Adrenal gland (tissue), 12 donors: ENCODE results near the gene MOB2. TPM values are rescaled to one million over a fixed set of nuclear protein-coding genes. Genes with fewer than 3 reads are reported as not detected.

Source experiments
- DNase-seq, 7 donors: peaks; one replicate each; pipeline ENCODE4 v3.0.0-alpha.2; 2019 to 2020
- H3K27ac ChIP-seq, 5 donors: fragments of 200-600 bp; sonication (generic) in 4 of 5; 1 replicate in 3 of 5; 2 replicates in 2 of 5; pipeline versions ENCODE4 v1.5.1 to v1.8.0; 2016 to 2020; ENCODE audit warnings: mild to moderate bottlenecking in 1 of 5
- H3K27me3 ChIP-seq: fragments of 200-600 bp; 2 replicates; pipeline ENCODE4 v1.8.0; 2021
- H3K36me3 ChIP-seq, 2 donors: fragments of 200-600 bp; replicated peaks in 1 of 2; 1 replicate in 1 of 2; 2 replicates in 1 of 2; pipeline versions ENCODE4 v1.5.1 to v1.8.0; 2018 to 2022
- H3K4me1 ChIP-seq, 2 donors: fragments of 200-600 bp; replicated peaks in 1 of 2; 1 replicate in 1 of 2; 2 replicates in 1 of 2; pipeline versions ENCODE4 v1.5.1 to v1.8.0; 2018 to 2021
- H3K4me3 ChIP-seq, 4 donors: fragments of 200-600 bp; sonication (generic) in 3 of 4; one replicate each; pipeline ENCODE4 v1.5.1; 2016 to 2018
- H3K9me3 ChIP-seq, 3 donors: fragments of 200-600 bp; sonication (generic) in 1 of 3; replicated peaks in 1 of 3; 1 replicate in 2 of 3; 2 replicates in 1 of 3; pipeline versions ENCODE4 v1.5.1 to v1.8.0; 2016 to 2021
- CTCF ChIP-seq, 6 experiments: fragments of 450-650 bp in 4 of 6; fragments of 200-600 bp in 2 of 6; sonication (generic) in 1 of 6; IDR thresholded peaks; 1 replicate in 5 of 6; 2 replicates in 1 of 6; pipeline versions ENCODE4 v1.5.1 to v1.8.0; 2016 to 2021; ENCODE audit warnings: antibody characterized with exemption in 6 of 6, mild to moderate bottlenecking in 2 of 6, moderate library complexity in 1 of 6
- POLR2A ChIP-seq, 2 donors: fragments of 450-650 bp; IDR thresholded peaks; one replicate each; pipeline ENCODE4 v1.6.1; 2017; ENCODE audit warnings: antibody characterized with exemption in 2 of 2, mild to moderate bottlenecking in 2 of 2, moderate library complexity in 1 of 2
- WGBS, 4 donors: extraction: QIAGEN DNeasy Blood & Tissue Kit in 2 of 4; methylation state at CpG; one replicate each; pipeline versions ENCODE4 v1.1.5 to v1.1.7; 2013 to 2017; 5-methylcytosine and 5-hydroxymethylcytosine counted together
- intact Hi-C, 2 donors: fragments of 100-400 bp; cut with DNase I; formaldehyde crosslinking; loops; one replicate each; pipeline versions ENCODE4 v1.14.1 to v1.15.0; 2022 to 2023
- polyA plus RNA-seq, 3 donors: library from polyadenylated mRNA; stranded (reverse); fragments of 200-250 nt in 2 of 3; fragments of 350-450 nt in 1 of 3; fragmentation: Illumina TruSeq in 1 of 3; extraction: RNeasy Lipid Tissue Mini Kit (QIAGEN cat#74804) in 1 of 3; gene quantifications; one replicate each; pipeline ENCODE4 v1.2.3, GENCODE V29; 2013 to 2014
- total RNA-seq, 9 donors: library from RNA; depleted of rRNA in 4 of 9; stranded (reverse); fragments of >200 nt in 4 of 9; fragments of 120-200 nt in 1 of 9; fragmentation: NEBNext Ultra II Directional in 1 of 9; extraction: Animal tissue kit (Norgen Biotek cat#: 25700) in 1 of 9; gene quantifications; one replicate each; pipeline versions ENCODE4 v1.1.0 to v1.2.4, GENCODE V29; 2013 to 2023
- donor health status: healthy with polysubstance abuse.
- donor health status: Bipolar disorder and iron deficiency.
- donor health status: DM: yes; HTN: yes; CAD: no.
- donor health status: DM: no; HTN: no; CAD: no.
- donor health status: DM: no; HTN: no; CAD: no.
- donor health status: DM: yes; HTN: yes; CAD: no.

MOB2 gene
- total and polyA plus RNA-seq, 12 donors = 11.2 to 43.3 (median 30.6) TPM

- no peak for DNase-seq
- H3K36me3 ChIP-seq = peaks cover 0 to 40% of the 10 kb centered on the region in 2 donors
Observed at GRCh38 chr11:1471736-1472135, 14.8 kb downstream of the MOB2 start.

GRCh38 chr11:1470681-1471611 lies 15.6 kb downstream of the MOB2 start:
- TF ChIP-seq CTCF (IDR thresholded peaks at IDR 0.05) = no peak
- no peak for TF ChIP-seq POLR2A (IDR thresholded peaks at IDR 0.05)
- peaks cover 10 to 13% of the 10 kb centered on the region in 2 donors for H3K4me1 ChIP-seq
- intact Hi-C loops = loop anchor here in 1 of 2 donors (10.0 kb wide), 1 partner anchor 56 kb away; no protein-coding TSS in a partner anchor
- H3K27me3 ChIP-seq = no peaks in the 10 kb centered on the region
- H3K36me3 ChIP-seq = peaks cover 0 to 33% of the 10 kb centered on the region in 2 donors
- H3K9me3 ChIP-seq = no peaks in the 10 kb centered on the region
- no peak overlapping the region for H3K27ac ChIP-seq
- no peak for DNase-seq
- no peak overlapping the region for H3K4me3 ChIP-seq
- 91 to 97% (median 95%) methylated on average over 19 to 40 of the region's 40 CpGs for WGBS, 4 donors

More at GRCh38 chr11:1471736-1472135, 14.8 kb downstream of the MOB2 start:
- Histone ChIP-seq H3K9me3 (no peaks in the 10 kb centered on the region), H3K4me1 (peaks cover 10 to 13% of the 10 kb centered on the region in 2 donors), H3K27ac (no peak overlapping the region), H3K4me3 (no peak overlapping the region), H3K27me3 (no peaks in the 10 kb centered on the region)
- WGBS, 4 donors = 82 to 85% (median 85%) methylated on average over 4 to 9 of the region's 9 CpGs
- TF ChIP-seq POLR2A (IDR thresholded peaks at IDR 0.05) = no peak
- TF ChIP-seq CTCF (IDR thresholded peaks at IDR 0.05) = no peak
- intact Hi-C loops = loop anchor here in 1 of 2 donors (10.0 kb wide), 1 partner anchor 57 kb away; no protein-coding TSS in a partner anchor

- intact Hi-C loops = loop anchor here in 1 of 2 donors (10.0 kb wide), 1 partner anchor 55 kb away; no protein-coding TSS in a partner anchor
- DNase-seq = no peak
- Histone ChIP-seq H3K4me3 (no peak overlapping the region), H3K27ac (no peak overlapping the region), H3K27me3 (no peaks in the 10 kb centered on the region), H3K36me3 (peaks cover 0 to 25% of the 10 kb centered on the region in 2 donors), H3K9me3 (no peaks in the 10 kb centered on the region), H3K4me1 (peaks cover 10 to 13% of the 10 kb centered on the region in 2 donors)
- TF ChIP-seq POLR2A (IDR thresholded peaks at IDR 0.05) (no peak), CTCF (IDR thresholded peaks at IDR 0.05) (no peak)
- 92 to 95% (median 94%) methylated on average over 22 to 35 of the region's 35 CpGs for WGBS, 4 donors
Observed at GRCh38 chr11:1469911-1470680, 16.5 kb downstream of the MOB2 start.
